ENCODE data around the gene TNFSF9. TPM values are rescaled to one million over a fixed set of nuclear protein-coding genes. Genes with fewer than 3 reads are reported as not detected.
"Not testable (repeated sequence)": the region's sequence is repeated elsewhere in the genome, so short reads cannot be mapped to it uniquely, and the experiment has no call there.

The TNFSF9 gene
- total RNA-seq, 2 experiments from 2014 or later, result 20.9 to 22.3 TPM

DNA sequence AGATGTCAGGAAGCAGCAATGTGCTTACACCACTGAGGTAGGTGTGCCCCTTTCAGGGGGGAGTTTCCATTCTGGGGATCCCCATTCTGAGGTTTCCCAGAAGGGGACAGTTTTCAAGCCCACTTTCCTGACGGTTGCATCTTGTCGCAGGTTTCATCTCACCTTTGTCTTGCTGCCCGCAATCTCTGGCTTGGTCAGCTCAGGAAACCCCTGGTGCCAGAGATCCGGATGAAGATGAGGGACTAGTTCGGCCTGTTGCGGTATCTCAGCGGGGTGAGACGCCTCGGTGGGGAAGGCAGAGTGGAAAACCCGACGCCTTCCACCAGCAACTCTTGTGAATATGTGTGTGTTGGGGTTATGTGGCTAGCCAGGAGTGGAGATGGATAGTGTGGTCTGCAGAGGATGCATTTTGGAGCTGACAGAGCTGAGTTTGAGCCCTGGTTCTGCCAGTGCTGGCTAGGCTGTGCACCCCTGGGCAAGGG, 13.1 kb downstream of the TNFSF9 start:
- POLR2A ChIA-PET, result no interaction called here
- no peak for DNase-seq (ENCODE audit: low spot score)

DNA sequence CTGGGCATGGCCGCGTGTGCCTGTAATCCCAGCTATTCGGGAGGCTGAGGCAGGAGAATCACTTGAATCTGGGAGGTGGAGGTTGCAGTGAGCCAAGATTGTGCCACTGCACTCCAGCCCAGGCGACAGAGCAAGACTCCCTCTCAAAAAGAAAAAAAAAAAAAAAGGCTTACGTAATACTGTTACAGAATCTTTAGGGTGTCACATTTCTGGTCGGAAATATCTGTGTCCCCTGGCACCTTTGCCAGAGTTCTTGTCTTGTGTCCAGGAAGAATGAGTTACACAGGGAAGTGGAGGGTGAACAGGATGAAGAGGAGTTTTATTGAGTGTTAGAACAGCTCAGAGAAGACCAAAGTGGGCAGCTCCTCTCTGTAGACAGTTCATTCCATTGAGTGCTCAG, 19.9 kb downstream of the TNFSF9 start:
- H2AFZ ChIP-seq (ENCODE audit: low read length); H3K79me2 ChIP-seq (ENCODE audit: insufficient read depth, low read depth, low read length); DNase-seq (ENCODE audit: low spot score); H4K20me1 ChIP-seq (ENCODE audit: insufficient read depth, low read length); H3K9me2 ChIP-seq (ENCODE audit: insufficient read depth, low read length); intact Hi-C loops (cut with micrococcal nuclease; ENCODE audit: unreplicated experiment); H3K4me1 ChIP-seq (ENCODE audit: insufficient read depth, low read length, poor library complexity, severe bottlenecking); BruUV-seq (replicated peaks); H3K4me2 ChIP-seq (ENCODE audit: low read length); CTCF ChIA-PET (ENCODE audit: unreplicated experiment); H3K4me3 ChIP-seq (ENCODE audit: low read depth, low read length, poor library complexity, severe bottlenecking); H3K27ac ChIP-seq (ENCODE audit: low read depth, low read length, poor library complexity, severe bottlenecking): not testable (repeated sequence)
- H3K36me3 ChIP-seq (ENCODE audit: insufficient read depth, low read length), result peaks cover 13% of the 10 kb centered on the region
- H3K9me3 ChIP-seq (ENCODE audit: low read length), result peaks cover 35% of the 10 kb centered on the region
- POLR2A ChIA-PET, result interaction anchor here (0.7 to 1.4 kb wide), 3 partner anchors 11 to 54 kb away, joined by 3 to 7 read pairs (median 3); no protein-coding TSS in a partner anchor

More for the DNA sequence above, 13.1 kb downstream of the TNFSF9 start:
- Histone ChIP-seq H4K20me1 (ENCODE audit: insufficient read depth, low read length) (no peaks in the 10 kb centered on the region), H3K9me2 (ENCODE audit: insufficient read depth, low read length) (no peaks in the 10 kb centered on the region), H3K27ac (ENCODE audit: low read depth, low read length, poor library complexity, severe bottlenecking) (no peak overlapping the region), H3K36me3 (ENCODE audit: insufficient read depth, low read length) (peaks cover 17% of the 10 kb centered on the region), H3K79me2 (ENCODE audit: insufficient read depth, low read depth, low read length) (no peaks in the 10 kb centered on the region), H3K4me3 (ENCODE audit: low read depth, low read length, poor library complexity, severe bottlenecking) (no peak overlapping the region), H3K4me2 (ENCODE audit: low read length) (no peak overlapping the region), H2AFZ (ENCODE audit: low read length) (no peak overlapping the region), H3K4me1 (ENCODE audit: insufficient read depth, low read length, poor library complexity, severe bottlenecking) (peaks cover 15% of the 10 kb centered on the region), H3K9me3 (ENCODE audit: low read length) (peaks cover 16% of the 10 kb centered on the region)
- BruUV-seq (replicated peaks), result no TSS peak
- intact Hi-C loops (cut with micrococcal nuclease; ENCODE audit: unreplicated experiment), result no loop called here
- CTCF ChIA-PET (ENCODE audit: unreplicated experiment), result no interaction called here
- no peak for TF ChIP-seq EZH2phosphoT487 (IDR thresholded peaks at IDR 0.05; ENCODE audit: borderline replicate concordance, low read depth, low read length)
- TF ChIP-seq, protein P1, sequence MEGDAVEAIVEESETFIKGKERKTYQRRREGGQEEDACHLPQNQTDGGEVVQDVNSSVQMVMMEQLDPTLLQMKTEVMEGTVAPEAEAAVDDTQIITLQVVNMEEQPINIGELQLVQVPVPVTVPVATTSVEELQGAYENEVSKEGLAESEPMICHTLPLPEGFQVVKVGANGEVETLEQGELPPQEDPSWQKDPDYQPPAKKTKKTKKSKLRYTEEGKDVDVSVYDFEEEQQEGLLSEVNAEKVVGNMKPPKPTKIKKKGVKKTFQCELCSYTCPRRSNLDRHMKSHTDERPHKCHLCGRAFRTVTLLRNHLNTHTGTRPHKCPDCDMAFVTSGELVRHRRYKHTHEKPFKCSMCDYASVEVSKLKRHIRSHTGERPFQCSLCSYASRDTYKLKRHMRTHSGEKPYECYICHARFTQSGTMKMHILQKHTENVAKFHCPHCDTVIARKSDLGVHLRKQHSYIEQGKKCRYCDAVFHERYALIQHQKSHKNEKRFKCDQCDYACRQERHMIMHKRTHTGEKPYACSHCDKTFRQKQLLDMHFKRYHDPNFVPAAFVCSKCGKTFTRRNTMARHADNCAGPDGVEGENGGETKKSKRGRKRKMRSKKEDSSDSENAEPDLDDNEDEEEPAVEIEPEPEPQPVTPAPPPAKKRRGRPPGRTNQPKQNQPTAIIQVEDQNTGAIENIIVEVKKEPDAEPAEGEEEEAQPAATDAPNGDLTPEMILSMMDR (conservative IDR thresholded peaks at IDR 0.05; ENCODE audit: low read length), result no peak

DNA sequence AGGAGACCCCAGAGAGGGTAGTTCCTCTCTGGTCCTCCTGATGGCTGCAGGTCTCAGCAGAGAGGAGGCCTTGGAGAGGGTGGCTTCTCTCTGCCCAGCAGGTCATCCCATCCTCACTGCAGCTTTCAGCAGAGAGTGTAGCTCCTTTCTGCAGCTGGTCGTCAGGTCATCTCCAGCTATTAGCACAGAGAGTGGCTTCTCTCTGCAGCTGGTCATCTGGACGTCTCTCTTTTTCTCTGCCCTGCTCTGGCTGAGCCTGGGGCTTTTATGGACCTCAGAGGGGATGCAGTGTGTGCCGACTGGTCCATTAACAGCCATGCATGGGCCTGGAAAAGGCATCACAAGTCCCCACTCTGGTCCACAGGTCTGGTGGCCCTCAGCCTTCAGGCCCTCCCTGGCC, 20.3 kb downstream of the TNFSF9 start:
- H3K9me3 ChIP-seq (ENCODE audit: low read length), result peaks cover 32% of the 10 kb centered on the region
- no peak overlapping the region for H2AFZ ChIP-seq (ENCODE audit: low read length)
- no peaks in the 10 kb centered on the region for H4K20me1 ChIP-seq (ENCODE audit: insufficient read depth, low read length)
- H3K4me3 ChIP-seq (ENCODE audit: low read depth, low read length, poor library complexity, severe bottlenecking), result no peak overlapping the region
- intact Hi-C loops (cut with micrococcal nuclease; ENCODE audit: unreplicated experiment), result no loop called here
- peaks cover 11% of the 10 kb centered on the region for H3K36me3 ChIP-seq (ENCODE audit: insufficient read depth, low read length)
- H3K79me2 ChIP-seq (ENCODE audit: insufficient read depth, low read depth, low read length), result no peaks in the 10 kb centered on the region
- TF ChIP-seq, protein P1 (conservative IDR thresholded peaks at IDR 0.05; ENCODE audit: low read length), result no peak
- TF ChIP-seq EZH2phosphoT487 (IDR thresholded peaks at IDR 0.05; ENCODE audit: borderline replicate concordance, low read depth, low read length), result no peak
- no peak overlapping the region for H3K4me2 ChIP-seq (ENCODE audit: low read length)
- no TSS peak for BruUV-seq (replicated peaks)
- no peak overlapping the region for H3K27ac ChIP-seq (ENCODE audit: low read depth, low read length, poor library complexity, severe bottlenecking)
- DNase-seq (ENCODE audit: low spot score), result no peak
- POLR2A ChIA-PET, result interaction anchor here (1.0 kb wide), 1 partner anchor 27 kb away, joined by 3 read pairs; no protein-coding TSS in a partner anchor
- peaks cover 6% of the 10 kb centered on the region for H3K4me1 ChIP-seq (ENCODE audit: insufficient read depth, low read length, poor library complexity, severe bottlenecking)
- CTCF ChIA-PET (ENCODE audit: unreplicated experiment), result no interaction called here
- H3K9me2 ChIP-seq (ENCODE audit: insufficient read depth, low read length), result no peaks in the 10 kb centered on the region
